MCF 10A (cell line): ENCODE data around the gene PNMA6E. TPM values are rescaled to one million over a fixed set of nuclear protein-coding genes. Genes with fewer than 3 reads are reported as not detected.

Experiments used
- Bru-seq: library from RNA; stranded (reverse); fragments of 400-500 nt; gene quantifications from one replicate; lab custom pipeline; 2021; lab: Mats Ljungman, UMichigan
- BruChase-seq, 2 experiments: library from RNA; stranded (reverse); fragments of 400-500 nt; gene quantifications; one replicate each; lab custom pipeline; 2021; lab: Mats Ljungman, UMichigan
- BruUV-seq: library from RNA; stranded (reverse); fragments of 400-500 nt; replicated peaks from 2 replicates; lab custom pipeline; 2021; lab: Mats Ljungman, UMichigan
- CTCF ChIA-PET: fragments of 300-600 bp; sonication (Branson Sonifier 250); formaldehyde crosslinking; extraction: SDS; loops from one replicate; lab custom pipeline; 2021; ENCODE audit warnings: antibody characterized with exemption, inconsistent platforms; lab: Yijun Ruan, JAX
- POLR2A ChIA-PET: fragments of 300-600, 350-650 bp; sonication (Branson Sonifier 250); formaldehyde crosslinking; extraction: SDS; loops from one replicate; lab custom pipeline; 2020; ENCODE audit warnings: antibody characterized with exemption, inconsistent platforms; lab: Yijun Ruan, JAX
- DNase-seq: peaks from one replicate; pipeline ENCODE4 v3.0.0-alpha.2; 2018; ENCODE audit not compliant: unreplicated experiment
- H3K27ac Mint-ChIP-seq: one replicate; pipeline ENCODE4 v1.8.0; 2022; ENCODE audit warnings: mild to moderate bottlenecking, low read depth, mixed read lengths; ENCODE audit not compliant: unreplicated experiment
- H3K27me3 Mint-ChIP-seq: one replicate; pipeline ENCODE4 v1.8.0; 2022; ENCODE audit warnings: mixed read lengths; ENCODE audit not compliant: insufficient read depth, unreplicated experiment
- H3K36me3 Mint-ChIP-seq: one replicate; pipeline ENCODE4 v1.8.0; 2022; ENCODE audit warnings: mild to moderate bottlenecking, moderate library complexity, mixed read lengths; ENCODE audit not compliant: insufficient read depth, unreplicated experiment
- H3K4me1 Mint-ChIP-seq: one replicate; pipeline ENCODE4 v1.8.0; 2022; ENCODE audit warnings: mixed read lengths; ENCODE audit not compliant: insufficient read depth, unreplicated experiment
- H3K4me3 Mint-ChIP-seq: one replicate; pipeline ENCODE4 v1.8.0; 2022; ENCODE audit warnings: mild to moderate bottlenecking, moderate library complexity, mixed read lengths; ENCODE audit not compliant: unreplicated experiment
- H3K9me3 Mint-ChIP-seq: one replicate; pipeline ENCODE4 v1.8.0; 2022; ENCODE audit warnings: mixed read lengths; ENCODE audit not compliant: unreplicated experiment
- CTCF ChIP-seq: fragments of 200-600 bp; IDR thresholded peaks from one replicate; pipeline ENCODE4 v1.8.0; 2022; ENCODE audit warnings: antibody characterized with exemption, mild to moderate bottlenecking; ENCODE audit not compliant: unreplicated experiment
- intact Hi-C: fragments of 100-400 bp; cut with micrococcal nuclease; formaldehyde crosslinking; loops from 2 replicates; pipeline ENCODE4 v1.14.1; 2022
- long read RNA-seq: library from polyadenylated mRNA; stranded (forward); transcript quantifications from one replicate; pipeline ENCODE4 v2.0.0, GENCODE V29; 2022
- total RNA-seq: library from RNA; stranded (reverse); gene quantifications from 2 replicates; pipeline ENCODE4 v1.2.3, GENCODE V29; 2022

The PNMA6E gene
- total RNA-seq: not detected in 2 replicates
- not detected for Bru-seq, nascent RNA
- BruChase-seq, experiment 1, labeled RNA remaining after a 6-hour chase: percentile 11 among the genes with signal in this experiment
- BruChase-seq, experiment 2, labeled RNA remaining after a 2-hour chase: not detected
- long read RNA-seq: 0 reads

DNA sequence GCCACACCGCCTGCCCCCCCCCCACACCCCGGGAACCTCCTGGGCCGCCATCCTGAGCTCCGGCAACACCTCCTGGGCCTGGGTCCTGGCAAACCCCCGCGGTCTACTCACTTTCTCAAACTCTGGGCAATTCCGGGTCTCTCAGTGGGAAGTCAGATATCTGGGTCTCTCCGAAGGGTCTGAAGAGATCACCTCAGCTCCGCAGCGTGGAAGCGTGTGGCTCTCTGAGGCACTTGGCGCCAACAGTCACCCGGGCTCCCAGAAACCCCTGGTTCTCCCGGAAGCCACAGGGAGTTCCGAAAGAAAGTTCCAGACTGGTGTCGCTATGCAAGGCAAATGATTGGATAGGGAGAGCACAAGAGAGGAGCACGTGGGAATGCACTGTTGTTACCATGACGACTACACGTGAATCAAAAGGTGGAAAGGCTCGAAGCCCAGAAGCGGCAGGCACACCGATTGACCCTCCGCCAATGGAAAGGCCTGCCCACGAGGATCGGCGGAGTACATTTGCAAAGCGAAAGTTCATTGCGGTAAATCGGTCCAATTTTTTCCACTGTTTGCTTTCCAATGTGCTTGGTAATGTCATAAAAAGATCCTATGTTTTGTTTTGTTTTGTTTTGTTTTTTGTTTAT is at the start of gene PNMA6E:
Gene PNMA6E (minus strand): TSS at position 218 of the 632 bp plus-strand sequence. CDS start 2,501 bp downstream, outside the sequence.
- Mint-ChIP-seq H3K4me1 (no peaks in the 10 kb centered on the region), H3K9me3 (no peaks in the 10 kb centered on the region), H3K4me3 (no peak within 1 kb of the TSS), H3K36me3 (no peaks in the 10 kb centered on the region), H3K27me3 (peaks cover 37% of the 10 kb centered on the region), H3K27ac (no peak within 1 kb of the TSS)
- ChIA-PET POLR2A (no interaction called here), CTCF (interaction anchor here (0.7 kb wide), 1 partner anchor 448 kb away, joined by 3 read pairs; no protein-coding TSS in a partner anchor)
- intact Hi-C loops: no loop called here
- no peak for DNase-seq
- BruUV-seq: no TSS peak
- no peak for TF ChIP-seq CTCF

DNA sequence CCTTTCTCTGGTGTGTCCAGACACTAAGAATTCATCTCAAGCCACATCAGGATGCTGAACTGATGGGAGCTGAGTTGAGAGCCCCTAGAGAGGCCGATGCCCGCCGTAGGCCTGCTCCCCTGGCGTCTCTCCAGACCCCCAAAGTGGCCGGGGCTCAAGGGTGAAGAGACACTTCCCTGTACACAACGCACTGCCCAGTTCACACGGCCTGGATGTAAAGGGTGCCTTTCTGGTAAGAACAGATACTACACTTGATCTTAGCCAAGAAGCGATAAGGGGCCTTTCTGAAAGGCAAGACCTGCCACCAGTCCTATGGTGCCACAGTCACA is 49.8 kb upstream of the PNMA6E start:
- Mint-ChIP-seq H3K4me3 (no peak overlapping the region), H3K9me3 (no peaks in the 10 kb centered on the region), H3K27me3 (no peaks in the 10 kb centered on the region), H3K36me3 (peaks cover 8% of the 10 kb centered on the region), H3K27ac (no peak overlapping the region), H3K4me1 (no peaks in the 10 kb centered on the region)
- no peak for TF ChIP-seq CTCF
- POLR2A ChIA-PET: no interaction called here
- no peak for DNase-seq
- intact Hi-C loops: no loop called here
- CTCF ChIA-PET: interaction anchor here (1.5 kb wide), 1 partner anchor 10 kb away, joined by 5 read pairs; no protein-coding TSS in a partner anchor
- BruUV-seq: no TSS peak

- intact Hi-C loops: no loop called here
- no peaks in the 10 kb centered on the region for H3K9me3 Mint-ChIP-seq
- ChIA-PET POLR2A (no interaction called here), CTCF (interaction anchor here (1.5 kb wide), 1 partner anchor 11 kb away, joined by 5 read pairs; no protein-coding TSS in a partner anchor)
- TF ChIP-seq CTCF: no peak
- H3K4me3 Mint-ChIP-seq: no peak overlapping the region
- no peaks in the 10 kb centered on the region for H3K27me3 Mint-ChIP-seq
- no TSS peak for BruUV-seq
- H3K36me3 Mint-ChIP-seq: peaks cover 8% of the 10 kb centered on the region
- no peak overlapping the region for H3K27ac Mint-ChIP-seq
- H3K4me1 Mint-ChIP-seq: no peaks in the 10 kb centered on the region
- DNase-seq: no peak
These were observed 49.2 kb upstream of the PNMA6E start for GRCh38 chrX:153450114-153450948.
